MM.1S (cell line): ENCODE data around the gene AGFG1.

Source experiments
- DNase-seq: peaks from one replicate; pipeline ENCODE4 v3.0.0-alpha.2; 2015
- H2AFZ ChIP-seq: fragments of 300-600 bp; sonication (generic); 2 replicates; pipeline ENCODE4 v1.6.0; 2016; ENCODE audit warnings: antibody characterized with exemption, low read length
- H3F3A ChIP-seq: fragments of 300-600 bp; sonication (generic); 2 replicates; pipeline ENCODE4 v1.6.1; 2016; ENCODE audit warnings: mild to moderate bottlenecking, antibody characterized with exemption, low read length, moderate library complexity, mixed read lengths; ENCODE audit not compliant: insufficient read depth
- H3K27ac ChIP-seq: fragments of 300-600 bp; sonication (generic); 2 replicates; pipeline ENCODE4 v1.5.1; 2016; ENCODE audit warnings: mild to moderate bottlenecking, low read length
- H3K27me3 ChIP-seq: fragments of 300-600 bp; sonication (generic); replicated peaks from 2 replicates; pipeline ENCODE4 v1.6.0; 2016; ENCODE audit warnings: low read length; ENCODE audit not compliant: insufficient read depth
- H3K36me3 ChIP-seq: fragments of 300-600 bp; sonication (generic); replicated peaks from 2 replicates; pipeline ENCODE4 v1.6.1; 2016; ENCODE audit warnings: mild to moderate bottlenecking, low read length, mixed read lengths; ENCODE audit not compliant: insufficient read depth
- H3K4me1 ChIP-seq: fragments of 300-600 bp; sonication (generic); 2 replicates; pipeline ENCODE4 v1.6.1; 2016; ENCODE audit warnings: low read length, mixed read lengths
- H3K4me2 ChIP-seq: fragments of 300-600 bp; sonication (generic); 2 replicates; pipeline ENCODE4 v1.6.0; 2016; ENCODE audit warnings: low read depth, low read length
- H3K4me3 ChIP-seq: fragments of 300-600 bp; sonication (generic); 2 replicates; pipeline ENCODE4 v1.5.1; 2016; ENCODE audit warnings: low read length, mixed read lengths
- H3K79me2 ChIP-seq: fragments of 300-600 bp; sonication (generic); 2 replicates; pipeline ENCODE4 v1.6.1; 2016; ENCODE audit warnings: mixed run types, low read length, mixed read lengths
- H3K9ac ChIP-seq: fragments of 300-600 bp; sonication (generic); 2 replicates; pipeline ENCODE4 v1.6.1; 2016; ENCODE audit warnings: low read length, mixed read lengths
- H3K9me2 ChIP-seq: fragments of 300-600 bp; sonication (generic); replicated peaks from 2 replicates; pipeline ENCODE4 v1.6.1; 2016; ENCODE audit warnings: mild to moderate bottlenecking, low read length, mixed read lengths; ENCODE audit not compliant: insufficient read depth
- H3K9me3 ChIP-seq: fragments of 300-600 bp; sonication (generic); replicated peaks from 2 replicates; pipeline ENCODE4 v1.6.1; 2016; ENCODE audit warnings: mild to moderate bottlenecking, low read length, mixed read lengths; ENCODE audit not compliant: insufficient read depth
- H4K20me1 ChIP-seq: fragments of 300-600 bp; sonication (generic); 2 replicates; pipeline ENCODE4 v1.6.1; 2016; ENCODE audit warnings: mild to moderate bottlenecking, low read length, moderate library complexity, mixed read lengths; ENCODE audit not compliant: insufficient read depth
- EZH2 ChIP-seq: fragments of 300-600 bp; sonication (generic); optimal IDR thresholded peaks from 2 replicates; pipeline ENCODE3; 2017; ENCODE audit warnings: low read depth, mild to moderate bottlenecking, antibody characterized with exemption, low read length, mixed read lengths
- EZH2phosphoT487 ChIP-seq: fragments of 300-600 bp; sonication (generic); IDR thresholded peaks from 2 replicates; pipeline ENCODE4 v1.6.1; 2018; ENCODE audit warnings: antibody characterized with exemption, low read length
- TF ChIP-seq, protein P1 (sequence below): fragments of 300-600 bp; sonication (generic); IDR thresholded peaks from 2 replicates; pipeline ENCODE4 v1.5.1; 2016; ENCODE audit warnings: antibody characterized with exemption, low read length, mixed read lengths

AGFG1 gene

DNA sequence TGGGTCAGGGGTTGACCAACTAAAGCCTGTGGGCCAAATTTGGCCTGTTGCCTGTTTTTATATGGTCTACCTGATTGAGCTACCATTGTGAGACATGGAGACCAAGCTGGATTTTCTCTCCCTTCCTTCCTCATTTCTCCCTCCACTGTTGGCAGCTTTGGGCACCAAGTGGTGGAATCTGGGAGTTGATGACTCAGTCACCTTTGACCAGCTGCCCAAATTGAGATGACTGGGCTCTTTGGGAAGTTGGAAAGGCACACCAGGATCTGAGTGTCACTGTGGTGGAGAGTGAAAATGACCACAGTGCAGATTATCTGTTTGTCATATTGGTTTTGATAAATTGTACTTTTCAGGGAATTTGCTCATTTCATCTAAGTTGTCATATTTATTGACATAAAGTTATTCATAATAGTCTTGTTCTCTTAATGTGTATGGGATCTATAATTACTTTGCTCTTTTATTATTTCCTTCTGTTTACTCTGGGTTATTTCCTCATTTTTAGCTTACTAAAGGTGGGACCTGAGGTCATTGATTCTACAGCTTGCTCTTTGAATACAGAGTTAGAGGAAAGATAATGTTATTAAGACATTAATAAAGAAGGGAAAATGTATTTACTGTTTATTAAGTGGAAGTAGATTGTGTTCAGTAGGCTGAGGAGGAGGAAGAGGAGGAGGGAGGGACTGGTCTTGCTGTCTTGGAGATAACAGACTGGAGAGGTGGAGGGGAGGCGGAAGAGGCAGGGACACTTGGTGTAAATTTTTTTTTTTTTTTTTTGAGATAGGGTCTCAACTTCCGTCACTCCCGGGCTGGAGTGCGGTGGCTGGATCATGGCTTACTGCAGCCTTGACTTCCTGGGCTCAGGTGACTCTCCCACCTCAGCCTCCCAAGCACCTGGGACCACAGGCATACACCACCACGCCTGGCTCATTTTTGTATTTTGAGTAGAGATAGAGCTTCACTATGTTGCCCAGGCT lies 31.8 kb downstream of the AGFG1 start:
- Histone ChIP-seq H3K9me3 (no peaks in the 10 kb centered on the region), H3K27me3 (no peaks in the 10 kb centered on the region), H3K27ac (no peak overlapping the region), H3K4me2 (no peak overlapping the region), H3K9me2 (no peaks in the 10 kb centered on the region), H3K9ac (no peak overlapping the region), H3F3A (no peaks in the 10 kb centered on the region), H2AFZ (no peak overlapping the region), H4K20me1 (peaks cover 27% of the 10 kb centered on the region; the same call in 1 of the 2 replicates), H3K4me1 (peaks cover 7% of the 10 kb centered on the region; the same call in 1 of the 2 replicates), H3K36me3 (no peaks in the 10 kb centered on the region), H3K79me2 (peaks cover 95% of the 10 kb centered on the region), H3K4me3 (no peak overlapping the region)
- TF ChIP-seq EZH2 (no peak), EZH2phosphoT487 (no peak)
- TF ChIP-seq, protein P1, sequence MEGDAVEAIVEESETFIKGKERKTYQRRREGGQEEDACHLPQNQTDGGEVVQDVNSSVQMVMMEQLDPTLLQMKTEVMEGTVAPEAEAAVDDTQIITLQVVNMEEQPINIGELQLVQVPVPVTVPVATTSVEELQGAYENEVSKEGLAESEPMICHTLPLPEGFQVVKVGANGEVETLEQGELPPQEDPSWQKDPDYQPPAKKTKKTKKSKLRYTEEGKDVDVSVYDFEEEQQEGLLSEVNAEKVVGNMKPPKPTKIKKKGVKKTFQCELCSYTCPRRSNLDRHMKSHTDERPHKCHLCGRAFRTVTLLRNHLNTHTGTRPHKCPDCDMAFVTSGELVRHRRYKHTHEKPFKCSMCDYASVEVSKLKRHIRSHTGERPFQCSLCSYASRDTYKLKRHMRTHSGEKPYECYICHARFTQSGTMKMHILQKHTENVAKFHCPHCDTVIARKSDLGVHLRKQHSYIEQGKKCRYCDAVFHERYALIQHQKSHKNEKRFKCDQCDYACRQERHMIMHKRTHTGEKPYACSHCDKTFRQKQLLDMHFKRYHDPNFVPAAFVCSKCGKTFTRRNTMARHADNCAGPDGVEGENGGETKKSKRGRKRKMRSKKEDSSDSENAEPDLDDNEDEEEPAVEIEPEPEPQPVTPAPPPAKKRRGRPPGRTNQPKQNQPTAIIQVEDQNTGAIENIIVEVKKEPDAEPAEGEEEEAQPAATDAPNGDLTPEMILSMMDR, result no peak
- no peak for DNase-seq

DNA sequence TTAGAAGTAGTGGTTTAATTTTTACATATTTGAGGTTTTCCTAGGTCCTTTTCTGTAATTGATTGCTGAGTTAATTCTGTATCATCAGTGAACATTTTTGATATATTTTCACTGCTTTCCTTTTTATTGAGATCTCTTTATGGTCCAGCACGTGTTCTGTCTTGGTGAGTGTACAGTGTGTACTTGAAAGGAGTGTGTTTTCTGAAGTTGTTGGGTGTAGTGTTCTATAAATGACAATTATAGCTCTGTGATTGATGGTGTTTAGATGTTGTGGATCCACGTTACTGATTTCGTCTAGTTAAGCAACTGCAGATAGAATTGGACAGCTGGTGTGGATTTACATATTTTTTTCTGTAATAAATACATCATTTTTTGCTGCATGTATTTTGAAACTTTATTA lies 32.7 kb downstream of the AGFG1 start:
- no peaks in the 10 kb centered on the region for H3F3A ChIP-seq
- peaks cover 95% of the 10 kb centered on the region for H3K79me2 ChIP-seq
- H3K27ac ChIP-seq, result no peak overlapping the region
- TF ChIP-seq EZH2 (no peak), EZH2phosphoT487 (no peak)
- TF ChIP-seq, protein P1, result no peak
- H3K4me2 ChIP-seq, result no peak overlapping the region
- no peaks in the 10 kb centered on the region for H3K9me2 ChIP-seq
- no peaks in the 10 kb centered on the region for H3K27me3 ChIP-seq
- H3K4me1 ChIP-seq, result peaks cover 7% of the 10 kb centered on the region; the same call in 1 of the 2 replicates
- no peaks in the 10 kb centered on the region for H3K36me3 ChIP-seq
- no peak overlapping the region for H2AFZ ChIP-seq
- H3K9ac ChIP-seq, result no peak overlapping the region
- peaks cover 33% of the 10 kb centered on the region for H4K20me1 ChIP-seq
- DNase-seq, result no peak
- no peak overlapping the region for H3K4me3 ChIP-seq
- H3K9me3 ChIP-seq, result no peaks in the 10 kb centered on the region

DNA sequence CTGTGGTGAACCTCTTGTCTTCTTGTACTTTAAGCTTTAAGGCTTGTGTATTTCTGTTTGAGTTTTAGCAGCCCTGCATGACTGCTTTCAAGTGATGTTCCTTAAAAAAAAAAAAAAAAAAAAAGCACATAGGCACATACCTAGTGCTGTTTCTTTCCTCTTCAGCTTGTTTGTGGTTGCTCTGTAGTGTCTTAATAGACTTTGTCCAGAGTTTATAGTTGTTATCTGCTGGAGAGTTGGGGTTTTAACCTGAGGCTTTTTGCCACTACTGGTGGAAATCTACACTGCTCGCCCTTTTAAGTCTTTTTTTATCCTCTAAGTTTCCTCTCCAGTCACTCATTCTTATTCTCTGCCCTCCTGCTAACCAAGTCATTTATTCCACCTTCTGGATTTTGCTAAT lies 34.5 kb downstream of the AGFG1 start:
- TF ChIP-seq EZH2 (no peak), EZH2phosphoT487 (no peak)
- TF ChIP-seq, protein P1, result no peak
- Histone ChIP-seq H3K27ac (no peak overlapping the region), H3K9ac (no peak overlapping the region), H3K79me2 (peaks cover 98% of the 10 kb centered on the region), H3F3A (no peaks in the 10 kb centered on the region), H4K20me1 (peaks cover 41% of the 10 kb centered on the region), H3K36me3 (no peaks in the 10 kb centered on the region), H3K27me3 (no peaks in the 10 kb centered on the region), H3K4me1 (peaks cover 7% of the 10 kb centered on the region; the same call in 1 of the 2 replicates), H3K9me3 (no peaks in the 10 kb centered on the region), H3K4me3 (no peak overlapping the region), H2AFZ (no peak overlapping the region), H3K9me2 (no peaks in the 10 kb centered on the region), H3K4me2 (no peak overlapping the region)
- no peak for DNase-seq
